GM18951 (cell line): Measurements from ENCODE around the gene ONECUT3.

ENCODE experiments used
- POLR2A ChIP-seq: IDR thresholded peaks from 4 replicates; pipeline ENCODE4 v1.6.1; 2011; ENCODE audit warnings: mild to moderate bottlenecking; ENCODE audit not compliant: insufficient read length, insufficient read depth; ENCODE audit errors: extremely low read depth
- in situ Hi-C: fragments of 300-500 bp; cut with MboI; formaldehyde crosslinking; loops from one replicate; pipeline ENCODE4 v1.12.0; 2022; ENCODE audit warnings: low sequenced_read_pairs, mixed read lengths, inconsistent platforms; ENCODE audit not compliant: unreplicated experiment

The ONECUT3 gene

DNA sequence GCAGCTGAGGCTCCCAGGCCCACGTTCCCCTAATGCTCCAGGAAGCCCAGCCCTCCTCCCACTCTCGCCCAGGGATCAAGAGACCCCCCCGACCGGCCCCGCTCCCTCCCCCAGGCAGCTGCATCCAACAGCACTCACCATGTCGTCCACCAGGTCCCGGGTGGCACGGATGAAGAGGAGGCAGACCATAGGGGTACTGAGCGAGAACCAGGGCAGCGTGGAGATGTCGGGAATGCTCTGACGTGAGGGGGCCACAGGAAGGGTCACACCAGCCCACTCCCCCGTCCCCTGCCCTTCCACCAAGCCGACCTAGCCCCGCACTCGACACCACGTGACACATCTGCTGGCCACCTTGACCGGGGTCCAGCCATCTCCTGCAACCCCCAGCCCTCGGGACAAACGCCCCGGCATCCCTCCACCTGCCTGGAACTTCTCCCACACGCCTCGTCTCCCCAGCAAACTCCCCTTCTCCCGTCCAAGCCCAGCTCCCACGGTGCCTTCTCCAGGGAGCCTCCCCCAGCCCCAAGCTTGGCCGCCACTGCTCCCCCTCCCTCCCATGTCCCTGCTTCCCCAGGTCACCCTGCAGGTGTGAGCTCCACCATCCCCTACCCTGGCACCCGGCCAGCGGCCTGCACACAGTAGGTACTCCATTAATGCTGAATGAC lies 53.9 kb downstream of the ONECUT3 start:
- no peak for TF ChIP-seq POLR2A

DNA sequence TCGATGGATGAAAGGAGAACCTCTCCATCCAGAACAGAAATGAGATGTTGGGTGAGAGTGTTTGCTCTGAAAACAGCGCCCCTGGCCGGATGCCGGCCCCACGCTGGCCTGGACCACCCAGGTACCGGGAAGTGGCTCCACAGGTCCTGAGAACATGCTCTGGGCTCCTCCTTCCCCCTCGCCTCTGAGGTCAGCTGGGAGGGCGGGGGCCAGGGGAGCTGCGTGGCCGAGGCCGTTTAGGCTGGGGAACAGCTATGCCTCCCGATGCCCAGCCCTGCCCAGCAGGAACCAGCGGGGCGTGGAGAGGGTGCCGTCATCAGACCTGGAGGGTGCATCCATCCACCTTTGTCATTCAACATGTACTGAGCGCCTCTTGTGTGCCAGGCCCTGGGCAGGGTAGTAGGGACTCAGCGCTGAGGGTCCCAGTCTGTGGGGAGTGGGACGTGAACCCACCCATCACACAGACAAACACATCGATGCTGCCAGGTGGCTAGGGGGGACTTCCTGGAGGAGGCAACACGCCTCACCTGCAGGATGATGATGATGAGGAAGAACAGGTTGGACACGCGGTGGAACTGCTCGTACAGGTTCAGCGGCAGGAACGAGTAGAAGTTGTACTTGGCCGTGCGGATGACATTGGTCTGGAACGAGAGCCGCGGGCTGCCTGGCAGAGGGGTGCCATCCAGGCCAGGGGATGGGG lies 54.5 kb downstream of the ONECUT3 start:
- in situ Hi-C loops, result no loop called here
- no peak for TF ChIP-seq POLR2A

More for the DNA sequence above, 53.9 kb downstream of the ONECUT3 start:
- in situ Hi-C loops, result no loop called here

DNA sequence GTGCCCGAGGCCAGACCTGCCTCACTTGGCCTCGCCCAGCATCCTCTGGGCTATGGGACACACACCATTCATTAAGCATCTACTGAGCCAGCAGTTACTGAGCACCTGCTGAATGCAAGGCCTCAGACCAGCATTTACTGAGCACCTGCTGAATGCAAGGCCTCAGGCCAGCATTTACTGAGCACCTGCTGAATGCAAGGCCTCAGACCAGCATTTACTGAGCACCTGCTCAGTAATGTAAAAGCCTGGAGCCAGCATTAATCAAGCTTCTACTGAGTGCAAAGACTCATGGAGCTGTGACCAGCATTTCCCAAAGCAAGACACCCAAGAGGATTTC lies 55.1 kb downstream of the ONECUT3 start:
- no peak for TF ChIP-seq POLR2A
- in situ Hi-C loops, result no loop called here

GRCh38 chr19:1809678-1810077 lies 56.4 kb downstream of the ONECUT3 start:
- in situ Hi-C loops, result no loop called here
- no peak for TF ChIP-seq POLR2A

GRCh38 chr19:1810439-1811160 lies 57.3 kb downstream of the ONECUT3 start:
- no peak for TF ChIP-seq POLR2A
- in situ Hi-C loops, result no loop called here

GRCh38 chr19:1811472-1811894 lies 58.2 kb downstream of the ONECUT3 start:
- in situ Hi-C loops, result no loop called here
- no peak for TF ChIP-seq POLR2A

- in situ Hi-C loops, result no loop called here
- TF ChIP-seq POLR2A, result peak; percentile 45
These were observed 58.7 kb downstream of the ONECUT3 start, which contains the start of gene ATP8B3 for GRCh38 chr19:1811942-1812425. Gene ATP8B3 (minus strand): TSS chr19:1812276. CDS start chr19:1811736, 540 bp downstream.

GRCh38 chr19:1812426-1813191 lies 59.3 kb downstream of the ONECUT3 start:
- TF ChIP-seq POLR2A, result peak; percentile 54
- in situ Hi-C loops, result no loop called here

DNA sequence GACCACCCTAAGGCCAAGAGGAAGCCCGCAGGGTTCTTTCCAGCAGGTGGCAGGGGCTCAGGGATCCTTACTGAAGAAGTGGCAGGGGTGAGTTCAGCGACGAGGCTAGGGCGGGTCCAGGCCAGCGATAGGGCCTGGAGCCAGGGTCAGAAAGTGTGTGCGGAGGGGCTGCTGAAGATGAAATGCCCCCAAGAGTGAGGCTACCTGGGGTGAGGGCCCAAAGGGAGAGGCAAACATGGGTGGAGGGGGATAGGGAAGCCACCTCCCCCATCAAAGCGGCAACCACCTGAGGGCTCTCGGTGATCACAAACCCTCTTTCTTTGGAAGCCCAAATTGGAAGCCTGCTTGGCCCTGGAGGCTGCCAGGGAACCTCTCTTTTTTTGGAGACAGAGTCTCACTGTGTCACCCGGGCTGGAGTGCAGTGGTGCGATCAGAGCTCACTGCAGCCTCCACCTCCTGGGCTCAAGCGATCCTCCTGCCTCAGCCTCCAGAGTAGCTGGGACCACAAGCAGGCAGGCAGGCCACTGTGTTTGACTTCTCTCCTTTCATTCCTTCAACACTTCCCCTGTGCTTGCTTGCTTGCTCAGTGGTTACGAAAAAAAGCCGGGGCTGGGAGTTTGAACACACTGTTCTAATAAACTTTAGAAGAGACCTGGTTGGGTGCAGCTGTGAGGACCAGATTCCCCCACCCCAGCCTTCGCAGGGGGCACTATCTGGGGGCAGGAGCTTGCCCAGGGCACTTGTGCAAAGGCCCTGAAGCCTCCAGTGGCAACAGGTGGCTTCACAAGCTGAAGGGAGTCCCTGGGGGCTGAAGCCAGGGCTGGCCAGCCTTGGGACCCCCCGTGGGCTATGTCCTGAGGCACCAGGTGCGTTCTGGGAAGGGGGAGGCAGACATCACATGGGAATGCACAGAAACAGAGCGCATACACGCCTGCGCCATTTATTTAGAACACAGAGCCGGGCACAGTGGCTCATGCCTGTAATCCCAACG lies 60.2 kb downstream of the ONECUT3 start:
- no peak for TF ChIP-seq POLR2A
- in situ Hi-C loops, result no loop called here

DNA sequence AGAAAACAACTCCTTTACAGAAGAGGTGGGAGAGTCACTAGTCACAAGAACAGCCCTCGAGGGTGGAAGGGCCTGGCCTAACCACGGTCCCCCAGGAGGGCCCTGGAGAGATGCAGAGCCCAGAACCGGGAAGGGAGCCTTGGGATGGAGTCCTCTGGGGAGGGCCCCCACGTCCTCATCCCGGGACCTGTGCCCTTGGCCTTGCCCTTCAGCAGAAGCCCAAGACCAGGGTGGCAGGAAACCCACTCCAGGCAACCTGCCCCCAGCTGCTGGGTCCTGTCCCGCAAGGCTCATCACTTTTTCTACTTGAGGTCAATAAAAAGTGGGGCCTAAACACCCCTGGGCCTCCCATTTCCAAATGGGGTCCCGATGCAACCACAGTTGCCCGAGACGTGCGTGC lies 61.1 kb downstream of the ONECUT3 start:
- in situ Hi-C loops, result no loop called here
- no peak for TF ChIP-seq POLR2A

GRCh38 chr19:1814833-1815604 lies 61.7 kb downstream of the ONECUT3 start:
- in situ Hi-C loops, result no loop called here
- no peak for TF ChIP-seq POLR2A
